GM18870 (cell line): ENCODE measurements around the gene ARID2.
A peak's percentile ranks its signal among the peaks of the same experiment; 100 is the strongest.

ENCODE experiments used
- ATAC-seq: cut with Tn5 transposase; IDR thresholded peaks from one replicate; pipeline ENCODE4 v1.9.1; 2021; ENCODE audit warnings: moderate library complexity; ENCODE audit not compliant: unreplicated experiment

Gene ARID2

GRCh38 chr12:45762185-45763110 lies 32.9 kb downstream of the ARID2 start:
- peak; percentile 58 for ATAC-seq

GRCh38 chr12:45763381-45763780 lies 33.9 kb downstream of the ARID2 start:
- no peak for ATAC-seq

GRCh38 chr12:45768194-45768593 lies 38.7 kb downstream of the ARID2 start:
- no peak for ATAC-seq

- ATAC-seq = no peak
These were observed 44.2 kb downstream of the ARID2 start for GRCh38 chr12:45773747-45774146.

GRCh38 chr12:45774508-45775162 lies 45.1 kb downstream of the ARID2 start:
- ATAC-seq = no peak

GRCh38 chr12:45775465-45775864 lies 46.0 kb downstream of the ARID2 start:
- ATAC-seq = no peak

GRCh38 chr12:45775964-45776363 lies 46.5 kb downstream of the ARID2 start:
- ATAC-seq = no peak

GRCh38 chr12:45779936-45780335 lies 50.4 kb downstream of the ARID2 start:
- no peak for ATAC-seq

GRCh38 chr12:45781080-45781479 lies 51.6 kb downstream of the ARID2 start:
- no peak for ATAC-seq

- no peak for ATAC-seq
These were observed 55.8 kb downstream of the ARID2 start for GRCh38 chr12:45785315-45785714.

GRCh38 chr12:45789025-45789424 lies 59.5 kb downstream of the ARID2 start:
- no peak for ATAC-seq

GRCh38 chr12:45794422-45794821 lies 64.9 kb downstream of the ARID2 start:
- ATAC-seq = no peak

- no peak for ATAC-seq
These were observed 72.1 kb downstream of the ARID2 start for GRCh38 chr12:45801625-45802024.

- no peak for ATAC-seq
These were observed 73.6 kb downstream of the ARID2 start for GRCh38 chr12:45803111-45803510.

- no peak for ATAC-seq
These were observed 87.1 kb downstream of the ARID2 start for GRCh38 chr12:45816652-45817051.

- no peak for ATAC-seq
These were observed 98.5 kb downstream of the ARID2 start for GRCh38 chr12:45827974-45828373.

GRCh38 chr12:45828402-45828801 lies 98.9 kb downstream of the ARID2 start:
- no peak for ATAC-seq

GRCh38 chr12:45831590-45831989 lies 102.1 kb downstream of the ARID2 start:
- no peak for ATAC-seq

- no peak for ATAC-seq
These were observed 103.9 kb downstream of the ARID2 start for GRCh38 chr12:45833401-45833800.

GRCh38 chr12:45834809-45835208 lies 105.3 kb downstream of the ARID2 start:
- ATAC-seq = no peak

- ATAC-seq = no peak
These were observed 110.4 kb downstream of the ARID2 start for GRCh38 chr12:45839917-45840316.

- no peak for ATAC-seq
These were observed 119.8 kb downstream of the ARID2 start for GRCh38 chr12:45849289-45849688.
